ENCODE data around the gene CORIN.

Gene CORIN

GRCh38 chr4:47715716-47716416 is 122.0 kb downstream of the CORIN start:
- H3K36me3 ChIP-seq (ENCODE audit: insufficient read depth, low read length) = no peaks in the 10 kb centered on the region
- no peak overlapping the region for H3K4me3 ChIP-seq (ENCODE audit: low read depth in 1 of 2, low read length in 2 of 2)
- no peak overlapping the region for H2AFZ ChIP-seq (ENCODE audit: low read depth, low read length)
- no peaks in the 10 kb centered on the region for H4K20me1 ChIP-seq (ENCODE audit: insufficient read depth, low read length)
- no peak for TF ChIP-seq CTCF (IDR thresholded peaks at IDR 0.05; ENCODE audit: borderline replicate concordance, extremely low read depth, low read length, poor library complexity, severe bottlenecking)
- TF ChIP-seq EZH2 (IDR thresholded peaks at IDR 0.05; ENCODE audit: borderline replicate concordance, low read depth, low read length, severe bottlenecking) = no peak
- no peaks in the 10 kb centered on the region for H3K9me3 ChIP-seq (ENCODE audit: insufficient read depth, low read length, severe bottlenecking)
- H3K4me1 ChIP-seq (ENCODE audit: insufficient read depth, low read length) = no peaks in the 10 kb centered on the region
- DNase-seq (no peak), ATAC-seq (ENCODE audit: insufficient read depth, low read depth) (no peak)
- no peak overlapping the region for H3K27ac ChIP-seq (ENCODE audit: low read length)
- no peaks in the 10 kb centered on the region for H3K79me2 ChIP-seq (ENCODE audit: insufficient read depth, low read length)
- H3K4me2 ChIP-seq (ENCODE audit: insufficient read depth, low read length) = no peak overlapping the region
- H3K9ac ChIP-seq (ENCODE audit: low read depth, low read length) = no peak overlapping the region
- H3K27me3 ChIP-seq (ENCODE audit: insufficient read depth, low read length, poor library complexity) = peaks cover 13% of the 10 kb centered on the region

- peaks cover 13% of the 10 kb centered on the region for H3K27me3 ChIP-seq (ENCODE audit: insufficient read depth, low read length, poor library complexity)
- no peak overlapping the region for H3K9ac ChIP-seq (ENCODE audit: low read depth, low read length)
- no peaks in the 10 kb centered on the region for H4K20me1 ChIP-seq (ENCODE audit: insufficient read depth, low read length)
- H3K27ac ChIP-seq (ENCODE audit: low read length) = no peak overlapping the region
- H3K4me1 ChIP-seq (ENCODE audit: insufficient read depth, low read length) = no peaks in the 10 kb centered on the region
- DNase-seq = no peak
- ATAC-seq (ENCODE audit: insufficient read depth, low read depth) = no peak
- H3K4me2 ChIP-seq (ENCODE audit: insufficient read depth, low read length) = no peak overlapping the region
- H3K4me3 ChIP-seq (ENCODE audit: low read depth in 1 of 2, low read length in 2 of 2) = no peak overlapping the region
- H3K36me3 ChIP-seq (ENCODE audit: insufficient read depth, low read length) = no peaks in the 10 kb centered on the region
- H2AFZ ChIP-seq (ENCODE audit: low read depth, low read length) = no peak overlapping the region
- no peak for TF ChIP-seq CTCF (IDR thresholded peaks at IDR 0.05; ENCODE audit: borderline replicate concordance, extremely low read depth, low read length, poor library complexity, severe bottlenecking)
- no peak for TF ChIP-seq EZH2 (IDR thresholded peaks at IDR 0.05; ENCODE audit: borderline replicate concordance, low read depth, low read length, severe bottlenecking)
- no peaks in the 10 kb centered on the region for H3K79me2 ChIP-seq (ENCODE audit: insufficient read depth, low read length)
- H3K9me3 ChIP-seq (ENCODE audit: insufficient read depth, low read length, severe bottlenecking) = no peaks in the 10 kb centered on the region
These were observed 123.6 kb downstream of the CORIN start for GRCh38 chr4:47714269-47714668.

- Histone ChIP-seq H3K9ac (ENCODE audit: low read depth, low read length) (no peak overlapping the region), H3K79me2 (ENCODE audit: insufficient read depth, low read length) (no peaks in the 10 kb centered on the region), H3K4me3 (ENCODE audit: low read depth in 1 of 2, low read length in 2 of 2) (no peak overlapping the region), H3K27ac (ENCODE audit: low read length) (no peak overlapping the region), H2AFZ (ENCODE audit: low read depth, low read length) (no peak overlapping the region), H3K4me1 (ENCODE audit: insufficient read depth, low read length) (no peaks in the 10 kb centered on the region), H3K4me2 (ENCODE audit: insufficient read depth, low read length) (no peak overlapping the region), H3K9me3 (ENCODE audit: insufficient read depth, low read length, severe bottlenecking) (no peaks in the 10 kb centered on the region), H4K20me1 (ENCODE audit: insufficient read depth, low read length) (no peaks in the 10 kb centered on the region), H3K27me3 (ENCODE audit: insufficient read depth, low read length, poor library complexity) (peaks cover 15% of the 10 kb centered on the region), H3K36me3 (ENCODE audit: insufficient read depth, low read length) (no peaks in the 10 kb centered on the region)
- DNase-seq (no peak), ATAC-seq (ENCODE audit: insufficient read depth, low read depth) (no peak)
- TF ChIP-seq CTCF (IDR thresholded peaks at IDR 0.05; ENCODE audit: borderline replicate concordance, extremely low read depth, low read length, poor library complexity, severe bottlenecking) (no peak), EZH2 (IDR thresholded peaks at IDR 0.05; ENCODE audit: borderline replicate concordance, low read depth, low read length, severe bottlenecking) (no peak)
These were observed 124.6 kb downstream of the CORIN start for GRCh38 chr4:47713129-47713834.

Data from DND-41 (cell line).